Stimulated activated CD4-positive, alpha-beta T cell treated with anti-CD3 and anti-CD28 coated beads, Interleukin-1b, Interleukin-23, amount 100 ng/mL, for 1 hour (primary cell): Measurements from ENCODE around the gene ADAMTS9.
"Not testable (repeated sequence)": the region's sequence is repeated elsewhere in the genome, so short reads cannot be mapped to it uniquely, and the experiment has no call there.

Source experiments
- DNase-seq, 2 donors: peaks; one replicate each; pipeline ENCODE4 v3.0.0-alpha.2; 2020; ENCODE audit warnings: low read depth in 2 of 2

ADAMTS9 gene

DNA sequence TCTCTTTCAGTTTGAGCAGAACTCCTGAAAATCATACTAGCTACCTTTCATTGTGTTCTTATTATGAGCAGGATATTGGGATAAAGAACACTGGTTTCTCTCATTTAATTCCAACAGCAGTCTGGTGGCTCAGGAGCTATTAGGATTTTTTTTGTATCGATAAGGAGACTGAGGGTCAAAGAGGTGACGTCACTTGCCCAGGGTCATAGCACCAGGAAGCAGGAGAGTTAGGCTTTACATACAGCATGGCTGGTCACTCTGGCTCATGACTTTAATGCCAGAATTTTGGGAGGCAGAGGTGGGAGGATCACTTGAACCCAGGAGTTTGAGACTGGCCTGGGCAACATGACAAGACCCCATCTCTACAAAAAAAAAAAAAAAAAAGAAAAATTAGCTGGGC is 113.6 kb downstream of the ADAMTS9 start:
- no peak for DNase-seq

GRCh38 chr3:64571982-64572381 is 115.8 kb downstream of the ADAMTS9 start:
- DNase-seq = no peak

GRCh38 chr3:64568895-64569517 is 118.8 kb downstream of the ADAMTS9 start:
- no peak for DNase-seq

- no peak for DNase-seq
Measured at GRCh38 chr3:64566859-64567258, 120.9 kb downstream of the ADAMTS9 start.

- DNase-seq = no peak
Measured at GRCh38 chr3:64563751-64564150, 124.0 kb downstream of the ADAMTS9 start.

GRCh38 chr3:64561868-64562267 is 125.9 kb downstream of the ADAMTS9 start:
- no peak for DNase-seq

GRCh38 chr3:64561325-64561843 is 126.4 kb downstream of the ADAMTS9 start:
- DNase-seq = no peak

- no peak for DNase-seq
Measured at GRCh38 chr3:64560791-64561190, 127.0 kb downstream of the ADAMTS9 start.

- DNase-seq = no peak
Measured at GRCh38 chr3:64559588-64559987, 128.2 kb downstream of the ADAMTS9 start.

- no peak for DNase-seq
Measured at GRCh38 chr3:64556046-64556445, 131.8 kb downstream of the ADAMTS9 start.

DNA sequence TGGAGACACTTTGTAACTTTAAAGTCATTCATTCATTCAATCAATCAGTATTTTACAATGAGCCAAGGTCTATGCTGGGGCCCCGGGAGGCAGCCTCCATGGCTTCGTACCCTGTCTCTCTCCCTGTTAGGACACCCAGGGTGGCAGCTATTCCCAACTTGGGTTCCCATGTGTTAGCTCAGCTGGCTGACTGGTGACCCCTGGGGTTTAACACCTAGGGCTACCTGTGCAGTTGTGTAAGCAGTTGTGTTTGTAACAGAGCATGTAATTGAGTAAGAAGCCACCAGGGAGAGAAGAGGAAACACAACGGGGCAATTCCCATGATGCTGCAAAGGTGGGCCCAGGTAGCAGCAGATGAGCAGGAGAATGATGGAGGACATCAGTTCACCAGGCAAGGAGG is 132.4 kb downstream of the ADAMTS9 start:
- DNase-seq = no peak

DNA sequence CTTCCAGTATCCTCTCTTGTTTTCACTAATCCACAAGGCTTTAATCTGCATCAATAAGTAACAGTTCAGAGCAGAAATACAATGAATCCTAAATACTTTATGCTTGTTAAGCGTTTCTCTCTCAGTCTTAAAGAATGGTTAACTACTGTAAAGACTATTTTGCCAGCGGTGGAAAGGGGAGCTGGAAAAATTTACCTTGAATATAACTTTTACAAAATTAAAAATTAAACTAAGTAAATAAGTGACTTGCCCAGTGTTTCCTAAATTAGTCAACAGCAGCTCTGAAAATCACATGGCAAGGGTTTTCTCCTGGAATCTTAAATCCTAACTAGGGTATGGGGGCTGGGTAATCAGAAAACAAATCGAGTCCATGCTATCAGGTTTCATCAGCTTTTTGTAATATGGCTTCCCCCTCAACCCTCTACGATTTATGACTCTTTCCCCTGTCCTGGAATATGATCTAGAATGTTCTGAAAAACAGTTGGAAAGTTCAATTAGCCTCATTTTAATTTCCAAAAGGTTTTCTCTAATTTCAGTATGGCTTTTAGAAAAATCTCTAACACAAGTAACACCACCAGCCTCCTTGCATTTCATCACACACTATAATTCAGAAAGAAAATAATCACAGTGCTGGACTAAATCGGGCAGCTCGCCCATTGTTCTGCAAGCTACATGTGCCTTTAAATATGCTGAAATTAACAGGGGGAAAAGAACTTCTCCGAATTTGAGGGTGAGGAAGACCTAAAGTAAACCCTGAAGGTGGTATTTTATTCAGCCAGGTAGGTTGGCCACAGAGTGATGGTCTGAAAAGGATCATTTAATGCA is 133.5 kb downstream of the ADAMTS9 start:
- no peak for DNase-seq

- no peak for DNase-seq
Measured at GRCh38 chr3:64552966-64553365, 134.8 kb downstream of the ADAMTS9 start.

GRCh38 chr3:64552160-64552559 is 135.6 kb downstream of the ADAMTS9 start:
- no peak for DNase-seq

DNA sequence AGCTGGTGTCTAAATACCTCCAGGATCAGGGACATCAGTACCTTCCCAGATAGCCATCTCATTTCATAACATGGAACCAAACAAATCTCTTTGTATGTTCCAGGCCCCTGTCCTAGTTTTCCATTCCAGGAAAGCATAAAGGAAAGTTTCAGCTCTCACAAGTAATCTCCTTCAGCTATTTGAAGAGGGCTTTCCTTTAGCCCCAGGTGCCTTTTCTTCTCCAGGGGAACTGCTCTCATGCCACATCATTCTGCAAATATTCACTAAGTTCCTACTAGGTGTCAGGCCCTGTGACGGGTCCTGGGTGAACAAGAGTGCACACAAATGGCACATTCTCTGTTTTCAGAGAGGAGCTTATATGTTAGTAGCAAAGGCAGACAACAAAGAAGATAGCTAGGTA is 136.1 kb downstream of the ADAMTS9 start:
- no peak for DNase-seq

- no peak for DNase-seq
Measured at GRCh38 chr3:64550745-64551144, 137.1 kb downstream of the ADAMTS9 start.

DNA sequence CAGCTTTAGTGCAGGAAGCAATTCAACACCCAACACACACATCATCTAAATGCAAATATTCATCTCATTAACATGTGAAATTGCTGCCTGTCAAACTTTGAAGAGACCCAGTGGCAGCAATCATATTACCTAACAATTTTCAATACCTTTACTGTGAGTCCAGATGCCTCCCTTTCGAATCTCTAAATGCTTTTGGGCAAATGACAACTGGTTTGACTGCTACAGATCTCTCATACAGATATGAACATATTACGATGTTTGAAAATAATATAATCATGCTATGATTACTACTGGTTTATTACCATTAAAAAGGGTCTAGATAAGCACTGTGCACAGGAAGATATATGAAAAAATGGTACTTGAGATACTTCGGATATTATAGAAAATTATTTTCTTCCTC is 137.9 kb downstream of the ADAMTS9 start:
- no peak for DNase-seq

DNA sequence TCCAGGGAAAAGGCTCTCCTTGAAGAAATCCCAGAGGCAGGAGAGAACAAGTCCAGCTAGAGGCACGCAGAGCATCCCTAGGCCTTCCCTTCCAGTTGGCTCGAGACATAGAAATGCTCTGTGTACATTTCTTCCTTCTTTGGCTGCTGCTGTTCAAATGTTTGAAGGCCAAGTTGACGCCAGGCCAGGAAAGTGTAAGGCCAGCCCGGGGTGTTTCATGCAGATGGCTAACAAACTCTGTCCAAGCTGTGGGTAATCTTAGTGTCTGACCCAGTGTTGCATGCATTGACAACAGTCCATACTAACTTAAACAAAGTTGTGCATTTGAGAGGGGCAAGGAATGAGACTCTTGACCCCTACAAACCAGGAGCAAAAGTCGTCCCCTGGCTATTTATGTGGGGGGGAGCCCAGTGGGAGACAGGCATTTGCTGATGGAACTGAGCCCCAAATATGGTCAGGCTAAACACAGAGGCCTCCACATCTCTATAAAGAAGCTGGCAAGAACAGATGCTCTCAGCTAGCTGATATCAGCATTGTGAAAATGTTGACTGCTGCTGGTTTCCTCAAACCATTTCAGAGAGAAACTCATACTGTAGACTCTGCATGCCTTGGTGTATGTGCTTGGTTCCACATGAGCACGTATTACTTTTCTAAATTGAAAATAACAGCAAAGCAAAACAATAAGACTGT is 139.5 kb downstream of the ADAMTS9 start:
- no peak for DNase-seq

GRCh38 chr3:64546856-64547255 is 140.9 kb downstream of the ADAMTS9 start:
- no peak for DNase-seq

- DNase-seq = not testable (repeated sequence)
Measured at GRCh38 chr3:64545239-64545638, 142.6 kb downstream of the ADAMTS9 start.

DNA sequence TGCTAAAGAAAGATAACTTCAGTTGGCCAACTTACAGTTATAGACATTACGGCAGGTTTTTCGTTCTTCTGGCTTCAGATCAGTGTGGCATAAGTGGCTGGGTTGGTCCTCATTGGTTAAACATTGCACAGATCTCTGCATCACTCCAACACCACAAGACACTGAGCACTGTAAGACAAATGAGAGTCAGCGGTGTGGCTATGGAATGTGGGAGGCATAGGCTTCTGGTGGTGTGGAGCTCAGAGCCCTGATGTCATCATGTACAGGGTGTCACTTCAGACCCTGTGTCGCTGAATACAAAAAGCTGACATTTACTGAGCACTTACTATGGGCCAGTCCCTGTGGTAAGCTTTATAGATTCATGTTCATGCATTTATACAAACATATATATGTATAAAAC is 146.0 kb downstream of the ADAMTS9 start:
- no peak for DNase-seq

GRCh38 chr3:64539451-64540196 is 148.2 kb downstream of the ADAMTS9 start:
- DNase-seq = no peak
